Ovary (tissue), 3 donors: ENCODE data around the gene MYO1C.

Experiments used
- POLR2A ChIP-seq: fragments of 450-650 bp; IDR thresholded peaks from one replicate; pipeline ENCODE4 v1.6.1; 2017; ENCODE audit warnings: antibody characterized with exemption, mild to moderate bottlenecking, moderate library complexity
- TF ChIP-seq, protein P1 (sequence below), 3 donors: fragments of 450-650 bp in 2 of 3; fragments of 200-600 bp in 1 of 3; IDR thresholded peaks; one replicate each; pipeline versions ENCODE4 v1.5.1 to v1.8.0; 2016 to 2022; ENCODE audit warnings: antibody characterized with exemption in 3 of 3, mild to moderate bottlenecking in 1 of 3
- donor health status: DM: no; HTN: no; CAD: no.

DNA sequence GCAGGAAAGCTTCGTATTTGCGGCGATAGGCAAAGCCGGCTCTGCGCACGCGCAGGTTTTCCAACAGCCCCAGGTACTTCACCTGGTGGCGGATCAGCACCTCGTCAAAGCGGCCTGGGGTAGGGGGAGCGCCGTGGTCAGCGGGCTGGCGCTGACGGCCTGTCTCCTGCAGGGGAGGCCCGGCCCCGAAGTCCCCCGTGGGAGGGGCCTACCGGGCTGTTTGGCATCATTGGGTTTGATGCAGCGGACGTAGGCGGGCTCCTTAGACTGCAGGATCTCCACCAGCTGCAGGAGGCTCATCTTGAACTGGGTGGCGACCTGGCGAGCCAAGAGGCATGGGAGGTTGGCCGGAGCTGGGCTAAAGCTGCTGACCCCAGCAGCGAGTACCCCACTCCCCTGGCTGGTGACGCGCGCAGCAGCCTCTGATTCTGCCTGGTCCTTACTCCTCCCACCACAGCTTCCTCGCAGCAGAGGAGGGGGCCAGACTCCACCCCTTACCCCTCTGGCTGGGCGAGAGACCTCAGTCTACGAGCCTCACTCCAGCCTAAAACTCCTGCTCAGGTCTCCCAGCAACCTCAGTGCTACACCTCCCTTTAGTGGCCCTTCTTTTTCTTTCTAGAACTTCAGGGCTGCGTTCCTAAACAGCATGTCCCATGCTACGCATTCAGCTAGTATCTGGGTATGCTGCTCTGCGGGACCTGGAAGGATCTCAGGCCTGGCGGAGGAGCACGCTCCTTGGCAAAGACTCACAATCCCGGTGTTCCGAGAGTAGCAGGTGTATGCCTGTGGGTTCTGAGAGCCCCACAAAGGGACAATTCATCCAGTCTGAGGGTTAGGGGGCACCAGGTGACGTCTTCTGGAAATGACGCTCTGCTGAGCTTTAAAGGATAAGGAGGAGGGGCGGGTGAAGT lies 20.3 kb downstream of the MYO1C start:
- TF ChIP-seq POLR2A = no peak
- TF ChIP-seq, protein P1, sequence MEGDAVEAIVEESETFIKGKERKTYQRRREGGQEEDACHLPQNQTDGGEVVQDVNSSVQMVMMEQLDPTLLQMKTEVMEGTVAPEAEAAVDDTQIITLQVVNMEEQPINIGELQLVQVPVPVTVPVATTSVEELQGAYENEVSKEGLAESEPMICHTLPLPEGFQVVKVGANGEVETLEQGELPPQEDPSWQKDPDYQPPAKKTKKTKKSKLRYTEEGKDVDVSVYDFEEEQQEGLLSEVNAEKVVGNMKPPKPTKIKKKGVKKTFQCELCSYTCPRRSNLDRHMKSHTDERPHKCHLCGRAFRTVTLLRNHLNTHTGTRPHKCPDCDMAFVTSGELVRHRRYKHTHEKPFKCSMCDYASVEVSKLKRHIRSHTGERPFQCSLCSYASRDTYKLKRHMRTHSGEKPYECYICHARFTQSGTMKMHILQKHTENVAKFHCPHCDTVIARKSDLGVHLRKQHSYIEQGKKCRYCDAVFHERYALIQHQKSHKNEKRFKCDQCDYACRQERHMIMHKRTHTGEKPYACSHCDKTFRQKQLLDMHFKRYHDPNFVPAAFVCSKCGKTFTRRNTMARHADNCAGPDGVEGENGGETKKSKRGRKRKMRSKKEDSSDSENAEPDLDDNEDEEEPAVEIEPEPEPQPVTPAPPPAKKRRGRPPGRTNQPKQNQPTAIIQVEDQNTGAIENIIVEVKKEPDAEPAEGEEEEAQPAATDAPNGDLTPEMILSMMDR (IDR thresholded peaks at IDR 0.05) = no peak
